ENCODE data around the gene DAPL1.

DAPL1 gene, protein sequence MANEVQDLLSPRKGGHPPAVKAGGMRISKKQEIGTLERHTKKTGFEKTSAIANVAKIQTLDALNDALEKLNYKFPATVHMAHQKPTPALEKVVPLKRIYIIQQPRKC

GRCh38 chr2:158795195-158795924, at the start of gene DAPL1:
DAPL1 (plus strand) TSS chr2:158795317; CDS start chr2:158795373, 56 bp downstream.
- peak in 1 of 2 experiments; percentile 11 for DNase-seq

DNA sequence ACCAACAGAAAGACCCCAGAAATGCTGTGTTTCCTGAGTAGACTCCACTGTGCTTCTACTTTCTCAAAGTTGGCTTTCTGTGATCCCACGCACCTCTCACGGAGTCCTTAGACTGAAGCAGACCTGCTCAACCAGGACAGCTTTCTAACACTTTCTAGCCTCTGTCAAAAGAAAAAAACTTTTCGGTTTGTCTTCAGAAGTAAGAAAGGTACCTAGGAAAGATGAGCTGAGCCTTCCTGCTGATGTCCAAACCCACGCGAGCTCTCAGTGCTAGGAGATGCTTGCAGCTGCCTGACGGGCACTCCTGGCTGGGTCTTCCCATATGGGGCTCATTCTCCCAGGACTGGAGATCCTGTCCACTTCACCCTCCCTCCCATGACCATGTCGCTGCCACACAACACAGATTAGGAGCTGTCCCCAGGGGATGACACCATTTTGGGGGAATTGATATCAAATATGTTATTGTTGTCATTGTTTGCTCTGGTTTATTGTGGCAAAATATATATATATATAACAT, 49.2 kb upstream of the DAPL1 start:
- no peak for DNase-seq

DNA sequence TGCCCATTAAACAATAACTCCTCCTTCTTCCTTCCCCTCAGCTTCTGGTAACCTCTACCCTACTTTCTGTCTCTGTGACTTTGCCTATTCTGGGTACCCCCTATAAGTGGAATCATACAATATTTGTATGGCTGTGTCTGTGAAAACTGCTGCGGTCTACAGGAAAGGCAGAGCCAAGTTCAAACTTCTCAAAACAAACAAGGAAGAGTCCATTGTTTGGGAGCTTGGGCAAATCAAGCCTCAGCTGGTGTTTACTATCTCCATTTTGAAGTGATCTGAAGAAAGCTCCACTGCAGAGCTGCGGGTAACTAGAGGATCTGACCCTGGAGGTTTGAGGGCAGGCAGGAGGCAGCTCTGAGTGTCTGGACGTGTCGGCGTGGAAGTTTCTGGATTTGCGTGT, 48.6 kb upstream of the DAPL1 start:
- no peak for DNase-seq

GRCh38 chr2:158747281-158747680, 47.8 kb upstream of the DAPL1 start:
- DNase-seq: no peak

GRCh38 chr2:158748926-158749590, 46.1 kb upstream of the DAPL1 start:
- DNase-seq: no peak

GRCh38 chr2:158750458-158751125, 44.5 kb upstream of the DAPL1 start:
- no peak for DNase-seq

- peak; percentile 82 to 89 for DNase-seq
Observed at GRCh38 chr2:158753641-158754611, 41.2 kb upstream of the DAPL1 start.

DNA sequence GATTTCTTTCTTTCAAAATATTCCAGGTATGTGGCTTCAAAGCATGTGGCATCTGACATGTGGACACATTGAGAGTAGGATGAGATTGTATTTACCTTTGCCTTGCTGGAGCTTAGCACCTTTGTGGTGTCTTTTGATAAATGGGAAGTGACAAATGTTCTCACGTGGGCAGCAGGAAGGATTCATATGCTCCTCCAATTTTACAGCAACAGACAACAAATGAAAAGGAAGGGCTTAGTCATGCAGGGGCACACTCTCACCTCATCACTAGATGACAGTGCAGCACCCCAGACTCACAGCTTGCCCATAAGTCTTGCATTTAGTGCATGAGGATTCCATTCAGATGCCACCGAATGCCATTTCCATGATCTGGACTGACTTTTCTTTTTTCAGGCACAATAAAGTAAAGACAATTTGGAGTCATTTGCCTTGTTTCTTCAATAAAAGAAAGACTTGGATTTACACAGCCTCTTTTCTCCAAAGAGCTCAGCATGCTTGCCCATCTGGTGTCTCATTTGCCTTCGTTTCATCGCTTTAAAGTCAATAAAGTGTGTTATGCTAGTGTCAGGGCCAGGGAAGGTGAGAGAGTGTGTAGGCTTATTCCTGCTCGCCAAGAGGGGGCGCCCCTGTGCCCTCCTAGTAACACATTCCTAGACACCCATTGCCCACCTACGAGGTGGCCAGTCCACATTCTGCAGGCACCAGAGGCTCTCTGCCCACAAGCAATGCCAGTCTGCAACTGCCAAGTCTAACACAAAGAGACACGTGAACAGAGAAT, 39.6 kb upstream of the DAPL1 start:
- peak; percentile 45 to 46 for DNase-seq

DNA sequence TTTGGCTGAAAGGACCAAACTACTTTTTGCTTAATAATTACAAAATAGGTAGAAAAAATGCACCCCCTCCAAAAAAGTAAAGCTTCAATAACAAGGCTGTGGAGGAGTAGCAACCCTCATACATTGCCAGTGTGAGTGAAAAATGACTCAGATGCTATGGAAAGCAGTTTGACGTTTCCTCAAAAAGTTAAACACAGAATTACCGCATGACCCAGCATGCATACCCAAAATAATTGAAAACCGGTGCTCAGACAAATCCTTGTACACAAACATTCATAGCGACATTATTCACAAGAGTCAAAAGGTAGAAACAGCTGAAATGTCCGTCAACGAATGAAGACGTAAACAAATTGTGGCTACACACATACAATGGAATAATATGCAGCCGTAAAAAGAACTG, 38.8 kb upstream of the DAPL1 start:
- DNase-seq: no peak

GRCh38 chr2:158756976-158757375, 38.1 kb upstream of the DAPL1 start:
- DNase-seq: no peak

DNA sequence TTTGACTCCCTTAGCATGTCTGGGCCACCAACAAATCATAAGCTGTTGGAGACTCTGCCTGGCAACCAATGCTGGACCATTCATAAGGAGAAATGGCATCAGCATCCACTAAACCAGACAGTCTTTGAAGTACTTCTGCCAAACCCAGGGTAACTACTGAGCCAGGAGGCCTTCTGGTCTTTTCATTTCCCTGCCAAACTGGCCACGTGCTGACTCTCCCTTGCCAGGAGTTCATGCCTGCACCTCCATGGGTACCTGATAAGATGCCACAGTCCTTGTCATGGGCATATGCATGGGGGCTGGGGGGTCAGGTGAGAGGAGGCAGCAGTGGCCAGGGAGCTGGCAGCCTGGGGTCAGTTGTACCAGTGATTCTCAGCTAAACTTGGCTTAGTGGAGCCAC, 34.2 kb upstream of the DAPL1 start:
- no peak for DNase-seq

DNA sequence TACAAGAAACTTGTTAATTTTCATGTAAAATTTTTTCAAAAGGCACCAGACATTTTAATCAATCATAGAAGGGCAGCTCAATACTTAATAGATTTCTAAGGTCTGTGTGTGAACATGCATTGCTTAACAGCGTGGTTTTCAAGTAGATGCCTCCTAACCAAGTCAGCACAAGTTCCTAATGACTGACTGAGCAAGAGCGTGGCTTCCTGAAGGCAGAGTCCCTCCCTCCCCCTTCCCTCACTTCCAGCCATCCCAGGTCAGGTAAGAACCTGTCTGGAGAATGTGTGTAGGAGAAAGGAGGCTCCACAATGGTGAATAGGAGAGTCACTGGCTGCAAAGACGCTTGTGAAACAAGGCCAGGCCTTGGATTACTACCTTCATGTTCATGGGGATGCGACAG, 33.5 kb upstream of the DAPL1 start:
- peak; percentile 68 to 85 for DNase-seq

- DNase-seq: peak; percentile 77 to 90
Observed at GRCh38 chr2:158762336-158762735, 32.8 kb upstream of the DAPL1 start.

DNA sequence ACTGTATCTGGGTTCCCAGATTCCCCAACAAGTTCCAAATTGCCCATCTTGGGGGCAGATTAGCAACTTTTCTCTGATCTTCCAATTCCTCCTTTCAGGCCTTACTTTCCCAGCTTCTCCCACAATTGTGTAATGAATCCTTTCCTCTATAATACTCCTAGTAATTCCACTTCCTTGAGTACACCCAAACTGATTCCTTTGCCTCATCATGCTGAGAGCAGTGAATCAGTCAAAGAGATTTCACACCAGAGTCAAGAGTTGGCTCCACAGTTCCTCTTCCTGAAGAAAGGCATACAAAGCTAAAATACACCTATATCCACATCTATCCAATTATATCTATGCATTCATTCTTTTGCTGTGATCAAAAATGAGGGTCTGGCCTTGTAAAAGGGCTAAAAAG, 28.6 kb upstream of the DAPL1 start:
- DNase-seq: no peak

GRCh38 chr2:158772306-158773078, 22.6 kb upstream of the DAPL1 start:
- DNase-seq: no peak

- no peak for DNase-seq
Observed at GRCh38 chr2:158773121-158773520, 22.0 kb upstream of the DAPL1 start.

DNA sequence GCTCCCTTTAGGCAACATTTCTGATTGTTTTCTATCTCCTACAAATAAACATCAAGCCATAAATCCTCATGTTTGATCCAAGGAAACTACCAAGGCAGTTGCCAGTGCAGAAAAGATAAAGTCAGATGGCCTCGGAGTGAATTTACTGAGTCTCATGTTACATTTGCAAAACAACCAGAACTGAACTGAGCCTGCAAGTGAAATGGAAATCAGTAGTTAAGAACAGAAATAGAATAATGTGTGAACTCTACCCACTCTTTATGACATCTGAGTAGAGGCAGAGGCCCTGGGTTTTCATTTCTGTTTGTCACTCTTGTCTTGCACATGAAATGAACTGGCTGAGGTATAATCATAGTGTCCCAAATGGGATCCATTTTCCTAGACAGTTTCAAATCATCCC, 20.4 kb upstream of the DAPL1 start:
- DNase-seq: no peak

GRCh38 chr2:158775273-158776027, 19.7 kb upstream of the DAPL1 start:
- DNase-seq: no peak

- no peak for DNase-seq
Observed at GRCh38 chr2:158776231-158776630, 18.9 kb upstream of the DAPL1 start.

- no peak for DNase-seq
Observed at GRCh38 chr2:158777077-158777476, 18.0 kb upstream of the DAPL1 start.
